ENCODE measurements around the gene DYSF.
A peak's percentile ranks its signal among the peaks of the same experiment; 100 is the strongest.

Gene DYSF

DNA sequence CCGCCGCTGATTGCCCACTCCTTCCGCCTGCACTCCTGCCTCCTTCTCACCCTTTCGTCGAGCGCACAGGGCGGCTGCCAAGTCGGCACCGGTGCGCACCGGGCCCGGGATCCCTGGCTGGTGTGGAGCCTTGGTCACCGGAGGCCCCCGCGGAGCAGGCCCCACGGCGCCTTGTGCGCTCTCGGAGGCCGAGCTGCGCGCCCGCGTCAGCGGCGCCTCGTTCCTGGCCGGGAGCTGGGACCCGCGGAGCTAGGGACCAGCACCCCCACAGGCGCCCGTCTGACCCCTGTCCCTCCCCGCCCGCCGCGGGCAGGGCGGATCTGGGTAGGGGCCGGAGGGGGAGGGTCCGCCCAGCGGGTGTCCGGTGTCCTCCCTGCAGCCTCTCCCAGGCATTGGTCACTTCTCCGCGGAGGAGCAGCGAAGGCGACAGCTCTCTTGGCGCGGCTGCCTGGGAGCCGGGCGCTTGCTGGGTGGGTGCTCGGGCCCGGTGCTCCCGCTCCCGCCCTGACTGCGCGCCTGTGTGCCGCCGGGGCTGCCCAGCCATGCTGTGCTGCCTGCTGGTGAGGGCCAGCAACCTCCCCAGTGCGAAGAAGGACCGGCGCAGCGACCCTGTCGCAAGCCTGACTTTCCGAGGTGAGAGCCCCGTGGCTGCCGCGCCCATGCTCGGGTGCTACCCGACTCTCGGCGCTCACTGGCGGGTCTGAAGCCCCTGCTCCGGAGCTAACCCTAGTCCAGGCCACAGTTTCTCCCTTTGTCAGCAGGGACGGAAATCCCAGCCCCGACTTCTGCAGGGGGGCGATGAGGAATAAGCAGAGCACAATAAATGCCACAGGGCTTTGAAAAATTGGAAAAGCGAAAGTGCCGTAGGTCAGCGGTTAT, 13.2 kb downstream of the DYSF start:
- peaks cover 14% of the 10 kb centered on the region; the same call in 1 of the 2 replicates for H3K9me3 ChIP-seq (ENCODE audit: control insufficient read depth, insufficient read depth, low read length)
- no peaks in the 10 kb centered on the region for H3K4me1 ChIP-seq (ENCODE audit: control insufficient read depth, low read length)
- TF ChIP-seq, protein P1, sequence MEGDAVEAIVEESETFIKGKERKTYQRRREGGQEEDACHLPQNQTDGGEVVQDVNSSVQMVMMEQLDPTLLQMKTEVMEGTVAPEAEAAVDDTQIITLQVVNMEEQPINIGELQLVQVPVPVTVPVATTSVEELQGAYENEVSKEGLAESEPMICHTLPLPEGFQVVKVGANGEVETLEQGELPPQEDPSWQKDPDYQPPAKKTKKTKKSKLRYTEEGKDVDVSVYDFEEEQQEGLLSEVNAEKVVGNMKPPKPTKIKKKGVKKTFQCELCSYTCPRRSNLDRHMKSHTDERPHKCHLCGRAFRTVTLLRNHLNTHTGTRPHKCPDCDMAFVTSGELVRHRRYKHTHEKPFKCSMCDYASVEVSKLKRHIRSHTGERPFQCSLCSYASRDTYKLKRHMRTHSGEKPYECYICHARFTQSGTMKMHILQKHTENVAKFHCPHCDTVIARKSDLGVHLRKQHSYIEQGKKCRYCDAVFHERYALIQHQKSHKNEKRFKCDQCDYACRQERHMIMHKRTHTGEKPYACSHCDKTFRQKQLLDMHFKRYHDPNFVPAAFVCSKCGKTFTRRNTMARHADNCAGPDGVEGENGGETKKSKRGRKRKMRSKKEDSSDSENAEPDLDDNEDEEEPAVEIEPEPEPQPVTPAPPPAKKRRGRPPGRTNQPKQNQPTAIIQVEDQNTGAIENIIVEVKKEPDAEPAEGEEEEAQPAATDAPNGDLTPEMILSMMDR (IDR thresholded peaks at IDR 0.05; ENCODE audit: low read depth, low read length, poor library complexity, severe bottlenecking) = no peak
- TF ChIP-seq EZH2phosphoT487 (IDR thresholded peaks at IDR 0.05; ENCODE audit: borderline replicate concordance, low read length) = peak; percentile 60; the same call in 1 of the 2 replicates
- no peaks in the 10 kb centered on the region for H3F3A ChIP-seq (ENCODE audit: control insufficient read depth, insufficient read depth)
- H3K9me2 ChIP-seq (replicated peaks; ENCODE audit: control insufficient read depth, low read length) = no peaks in the 10 kb centered on the region
- no peak overlapping the region for H3K27ac ChIP-seq (ENCODE audit: low read depth, low read length)
- peaks cover 37% of the 10 kb centered on the region for H3K27me3 ChIP-seq (ENCODE audit: control insufficient read depth, low read length)
- H3K36me3 ChIP-seq (ENCODE audit: control insufficient read depth, low read length) = no peaks in the 10 kb centered on the region
- H3K79me2 ChIP-seq (ENCODE audit: control insufficient read depth, low read length) = no peaks in the 10 kb centered on the region
- no peaks in the 10 kb centered on the region for H4K20me1 ChIP-seq (ENCODE audit: control insufficient read depth, insufficient read depth, low read depth, low read length)
- no peak overlapping the region for H3K4me3 ChIP-seq (ENCODE audit: low read length)
- peak overlapping the region; percentile 39 for H3K4me2 ChIP-seq (ENCODE audit: low read length)

DNA sequence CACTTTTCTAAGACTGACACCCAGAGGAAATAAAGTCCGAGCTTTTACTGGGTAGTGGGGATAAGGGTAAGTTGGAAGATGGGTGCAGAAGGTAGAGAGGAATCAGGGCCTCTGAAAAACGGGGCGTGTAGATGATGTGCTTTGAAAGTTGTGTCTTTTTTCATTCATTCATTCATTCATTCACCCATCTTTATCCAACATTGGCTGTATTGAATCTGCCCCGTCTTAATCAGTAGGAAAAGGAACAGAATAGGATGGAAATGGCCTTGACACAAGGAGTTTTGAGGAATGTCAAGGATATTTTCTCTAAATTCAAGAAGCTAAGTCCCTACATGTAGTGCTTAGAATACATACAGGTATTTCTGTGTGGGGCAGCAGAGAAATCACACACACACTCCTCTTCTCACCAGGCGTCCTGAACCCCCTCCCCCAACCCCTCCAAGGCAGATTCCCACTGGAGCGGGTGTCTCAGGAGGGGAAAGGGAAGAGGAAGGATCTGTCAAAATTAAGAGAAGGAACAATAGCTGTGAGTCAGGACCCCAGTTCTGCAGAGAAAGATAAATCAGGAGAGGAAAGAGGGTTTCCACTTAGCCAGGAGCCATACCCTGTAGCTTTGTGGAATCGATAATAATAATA, 13.9 kb downstream of the DYSF start:
- peak overlapping the region; percentile 39 for H3K4me2 ChIP-seq (ENCODE audit: low read length)
- no peak overlapping the region for H3K4me3 ChIP-seq (ENCODE audit: low read length)
- H3K4me1 ChIP-seq (ENCODE audit: control insufficient read depth, low read length) = no peaks in the 10 kb centered on the region
- no peaks in the 10 kb centered on the region for H4K20me1 ChIP-seq (ENCODE audit: control insufficient read depth, insufficient read depth, low read depth, low read length)
- no peaks in the 10 kb centered on the region for H3K79me2 ChIP-seq (ENCODE audit: control insufficient read depth, low read length)
- H3F3A ChIP-seq (ENCODE audit: control insufficient read depth, insufficient read depth) = no peaks in the 10 kb centered on the region
- H3K27me3 ChIP-seq (ENCODE audit: control insufficient read depth, low read length) = peaks cover 37% of the 10 kb centered on the region
- no peaks in the 10 kb centered on the region for H3K9me2 ChIP-seq (replicated peaks; ENCODE audit: control insufficient read depth, low read length)
- no peak for TF ChIP-seq EZH2phosphoT487 (IDR thresholded peaks at IDR 0.05; ENCODE audit: borderline replicate concordance, low read length)
- TF ChIP-seq, protein P1 (IDR thresholded peaks at IDR 0.05; ENCODE audit: low read depth, low read length, poor library complexity, severe bottlenecking) = no peak
- H3K27ac ChIP-seq (ENCODE audit: low read depth, low read length) = no peak overlapping the region
- peaks cover 13% of the 10 kb centered on the region; the same call in 1 of the 2 replicates for H3K9me3 ChIP-seq (ENCODE audit: control insufficient read depth, insufficient read depth, low read length)
- H3K36me3 ChIP-seq (ENCODE audit: control insufficient read depth, low read length) = no peaks in the 10 kb centered on the region

DNA sequence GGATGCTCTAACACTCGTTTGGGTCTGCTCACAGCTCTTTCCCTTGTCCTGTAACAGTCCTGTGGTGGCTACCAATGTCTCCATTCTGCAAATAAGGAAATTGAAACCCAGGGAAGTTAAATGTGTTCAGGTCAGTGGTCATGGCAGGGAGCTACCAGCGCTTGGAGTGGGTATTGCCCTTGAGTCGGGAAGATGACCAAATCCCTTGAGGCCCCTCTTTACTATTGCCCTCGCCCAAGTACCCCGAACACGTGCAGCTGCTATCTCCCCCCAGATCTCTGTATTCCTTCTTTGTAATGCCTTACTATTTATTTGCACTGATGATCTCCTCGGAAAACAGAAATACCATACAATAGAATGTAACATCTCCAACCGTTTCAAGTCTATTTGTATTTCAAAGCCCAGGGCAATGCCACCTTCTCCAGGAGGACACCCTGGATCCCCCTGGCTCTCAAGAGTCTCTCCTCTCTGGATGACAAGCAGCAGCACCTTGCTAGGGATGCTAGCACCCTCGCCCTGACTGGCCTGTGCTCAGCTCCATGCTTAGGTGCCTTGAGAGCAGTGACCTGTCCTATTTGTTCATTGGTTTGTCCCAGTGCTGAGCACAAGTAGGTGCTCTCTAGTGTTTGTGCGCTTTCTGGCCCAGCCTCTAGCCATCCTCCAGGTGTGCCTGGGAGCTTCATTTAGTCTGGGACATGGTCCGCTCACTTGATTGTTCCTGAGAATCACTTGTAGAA, 15.1 kb downstream of the DYSF start:
- H3K27ac ChIP-seq (ENCODE audit: low read depth, low read length) = no peak overlapping the region
- H3K4me2 ChIP-seq (ENCODE audit: low read length) = no peak overlapping the region
- H3K4me3 ChIP-seq (ENCODE audit: low read length) = no peak overlapping the region
- no peaks in the 10 kb centered on the region for H3K36me3 ChIP-seq (ENCODE audit: control insufficient read depth, low read length)
- H3K4me1 ChIP-seq (ENCODE audit: control insufficient read depth, low read length) = no peaks in the 10 kb centered on the region
- H3K27me3 ChIP-seq (ENCODE audit: control insufficient read depth, low read length) = peaks cover 37% of the 10 kb centered on the region
- TF ChIP-seq, protein P1 (IDR thresholded peaks at IDR 0.05; ENCODE audit: low read depth, low read length, poor library complexity, severe bottlenecking) = no peak
- no peak for TF ChIP-seq EZH2phosphoT487 (IDR thresholded peaks at IDR 0.05; ENCODE audit: borderline replicate concordance, low read length)
- no peaks in the 10 kb centered on the region for H4K20me1 ChIP-seq (ENCODE audit: control insufficient read depth, insufficient read depth, low read depth, low read length)
- H3K79me2 ChIP-seq (ENCODE audit: control insufficient read depth, low read length) = no peaks in the 10 kb centered on the region
- no peaks in the 10 kb centered on the region for H3F3A ChIP-seq (ENCODE audit: control insufficient read depth, insufficient read depth)
- H3K9me2 ChIP-seq (replicated peaks; ENCODE audit: control insufficient read depth, low read length) = no peaks in the 10 kb centered on the region
- H3K9me3 ChIP-seq (ENCODE audit: control insufficient read depth, insufficient read depth, low read length) = 0 out of 2 replicates have a peak, but pooled peaks cover 2% of the 10 kb centered on the region
